Ishikawa (cell line): ENCODE data around the gene TMEM178B.

Experiments used
- CREB1 ChIP-seq: IDR thresholded peaks from 2 replicates; pipeline ENCODE4 v1.6.1; 2012; ENCODE audit warnings: low read depth
- EGR1 ChIP-seq: IDR thresholded peaks from 2 replicates; pipeline ENCODE4 v1.6.1; 2012
- EP300 ChIP-seq: IDR thresholded peaks from 2 replicates; pipeline ENCODE4 v1.6.1; 2012; ENCODE audit warnings: borderline replicate concordance
- NFIC ChIP-seq: IDR thresholded peaks from 2 replicates; pipeline ENCODE4 v1.6.1; 2012
- RAD21 ChIP-seq: IDR thresholded peaks from 2 replicates; pipeline ENCODE4 v1.6.1; 2012; ENCODE audit warnings: low read depth
- TAF1 ChIP-seq: IDR thresholded peaks from 2 replicates; pipeline ENCODE4 v1.6.1; 2012; ENCODE audit warnings: low read depth, mild to moderate bottlenecking
- ZBTB7A ChIP-seq: IDR thresholded peaks from 2 replicates; pipeline ENCODE4 v1.6.1; 2012; ENCODE audit warnings: low read depth
- TF ChIP-seq, protein P1 (sequence below): IDR thresholded peaks from 2 replicates; pipeline ENCODE4 v1.6.1; 2012
- TF ChIP-seq, protein P2 (sequence below): IDR thresholded peaks from 2 replicates; pipeline ENCODE4 v1.6.1; 2012; ENCODE audit warnings: low read depth, mild to moderate bottlenecking
- TF ChIP-seq, protein P3 (sequence below): IDR thresholded peaks from 2 replicates; pipeline ENCODE4 v1.6.1; 2012

DNA sequence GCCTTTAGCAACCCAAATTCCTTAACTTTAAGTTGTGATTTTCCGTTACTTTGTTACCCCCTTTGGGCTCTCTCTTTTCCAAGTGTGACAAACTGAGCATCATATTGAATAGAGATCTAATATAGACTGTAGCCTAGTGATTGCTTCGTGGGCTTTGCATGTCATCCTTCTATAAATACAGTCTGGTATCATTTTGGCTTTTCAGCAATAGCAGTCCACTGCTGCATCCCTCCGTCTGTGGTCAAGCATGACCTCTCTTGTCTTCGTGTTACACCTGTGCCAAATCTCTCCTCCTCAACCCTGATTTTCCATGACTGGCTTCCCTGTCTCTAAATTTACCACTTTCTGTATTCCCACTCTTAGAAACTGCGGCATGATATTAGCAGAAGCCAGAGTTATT lies 423.5 kb downstream of the TMEM178B start:
- TF ChIP-seq ZBTB7A (no peak), RAD21 (no peak), EP300 (no peak), TAF1 (no peak), CREB1 (no peak), NFIC (no peak), EGR1 (no peak)
- TF ChIP-seq, protein P1, sequence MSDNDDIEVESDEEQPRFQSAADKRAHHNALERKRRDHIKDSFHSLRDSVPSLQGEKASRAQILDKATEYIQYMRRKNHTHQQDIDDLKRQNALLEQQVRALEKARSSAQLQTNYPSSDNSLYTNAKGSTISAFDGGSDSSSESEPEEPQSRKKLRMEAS, result no peak
- TF ChIP-seq, protein P2, sequence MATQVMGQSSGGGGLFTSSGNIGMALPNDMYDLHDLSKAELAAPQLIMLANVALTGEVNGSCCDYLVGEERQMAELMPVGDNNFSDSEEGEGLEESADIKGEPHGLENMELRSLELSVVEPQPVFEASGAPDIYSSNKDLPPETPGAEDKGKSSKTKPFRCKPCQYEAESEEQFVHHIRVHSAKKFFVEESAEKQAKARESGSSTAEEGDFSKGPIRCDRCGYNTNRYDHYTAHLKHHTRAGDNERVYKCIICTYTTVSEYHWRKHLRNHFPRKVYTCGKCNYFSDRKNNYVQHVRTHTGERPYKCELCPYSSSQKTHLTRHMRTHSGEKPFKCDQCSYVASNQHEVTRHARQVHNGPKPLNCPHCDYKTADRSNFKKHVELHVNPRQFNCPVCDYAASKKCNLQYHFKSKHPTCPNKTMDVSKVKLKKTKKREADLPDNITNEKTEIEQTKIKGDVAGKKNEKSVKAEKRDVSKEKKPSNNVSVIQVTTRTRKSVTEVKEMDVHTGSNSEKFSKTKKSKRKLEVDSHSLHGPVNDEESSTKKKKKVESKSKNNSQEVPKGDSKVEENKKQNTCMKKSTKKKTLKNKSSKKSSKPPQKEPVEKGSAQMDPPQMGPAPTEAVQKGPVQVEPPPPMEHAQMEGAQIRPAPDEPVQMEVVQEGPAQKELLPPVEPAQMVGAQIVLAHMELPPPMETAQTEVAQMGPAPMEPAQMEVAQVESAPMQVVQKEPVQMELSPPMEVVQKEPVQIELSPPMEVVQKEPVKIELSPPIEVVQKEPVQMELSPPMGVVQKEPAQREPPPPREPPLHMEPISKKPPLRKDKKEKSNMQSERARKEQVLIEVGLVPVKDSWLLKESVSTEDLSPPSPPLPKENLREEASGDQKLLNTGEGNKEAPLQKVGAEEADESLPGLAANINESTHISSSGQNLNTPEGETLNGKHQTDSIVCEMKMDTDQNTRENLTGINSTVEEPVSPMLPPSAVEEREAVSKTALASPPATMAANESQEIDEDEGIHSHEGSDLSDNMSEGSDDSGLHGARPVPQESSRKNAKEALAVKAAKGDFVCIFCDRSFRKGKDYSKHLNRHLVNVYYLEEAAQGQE, result no peak
- TF ChIP-seq, protein P3, sequence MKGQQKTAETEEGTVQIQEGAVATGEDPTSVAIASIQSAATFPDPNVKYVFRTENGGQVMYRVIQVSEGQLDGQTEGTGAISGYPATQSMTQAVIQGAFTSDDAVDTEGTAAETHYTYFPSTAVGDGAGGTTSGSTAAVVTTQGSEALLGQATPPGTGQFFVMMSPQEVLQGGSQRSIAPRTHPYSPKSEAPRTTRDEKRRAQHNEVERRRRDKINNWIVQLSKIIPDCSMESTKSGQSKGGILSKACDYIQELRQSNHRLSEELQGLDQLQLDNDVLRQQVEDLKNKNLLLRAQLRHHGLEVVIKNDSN, result no peak
